ENCODE data around the gene LRRFIP2. TPM values are rescaled to one million over a fixed set of nuclear protein-coding genes. Genes with fewer than 3 reads are reported as not detected.

The LRRFIP2 gene
- total RNA-seq, 1 experiment from 2014 or later = 40.2 TPM

DNA sequence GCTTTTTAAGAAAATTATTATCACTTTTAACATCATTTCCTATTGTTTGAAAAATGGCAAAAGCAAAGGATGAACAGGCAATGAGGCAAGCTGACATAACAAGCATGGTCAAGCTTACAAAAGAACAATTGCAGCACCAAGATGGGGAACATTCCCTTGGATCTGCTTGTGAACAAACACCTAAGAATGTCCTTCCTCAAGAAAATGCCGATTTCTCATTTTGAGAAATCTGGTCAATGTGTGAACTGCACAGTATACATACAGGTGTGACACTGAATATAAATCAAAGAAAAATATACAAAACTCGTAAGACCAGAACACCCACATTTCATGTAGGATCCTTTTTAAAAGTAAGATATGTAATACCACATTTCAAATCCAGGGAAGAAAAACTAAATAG is 58.9 kb downstream of the LRRFIP2 start:
- Histone ChIP-seq H4K20me1 (ENCODE audit: insufficient read depth) (no peaks in the 10 kb centered on the region), H3K79me2 (ENCODE audit: low read depth) (no peaks in the 10 kb centered on the region), H3K27ac (peak overlapping the region; percentile 18; the same call in 1 of the 2 replicates), H3K4me3 (no peak overlapping the region), H2AFZ (no peak overlapping the region), H3K4me2 (no peak overlapping the region), H3K36me3 (ENCODE audit: low read depth) (no peaks in the 10 kb centered on the region), H3K4me1 (replicated peaks; ENCODE audit: insufficient read depth) (0 out of 2 replicates have a peak, but pooled peaks cover 7% of the 10 kb centered on the region), H3K9me3 (ENCODE audit: insufficient read depth, low read depth) (no peaks in the 10 kb centered on the region), H3K27me3 (ENCODE audit: insufficient read depth, low read depth) (no peaks in the 10 kb centered on the region), H3F3A (ENCODE audit: insufficient read depth, low read depth) (no peaks in the 10 kb centered on the region), H3K9me2 (ENCODE audit: insufficient read depth) (no peaks in the 10 kb centered on the region)
- TF ChIP-seq, protein P1, sequence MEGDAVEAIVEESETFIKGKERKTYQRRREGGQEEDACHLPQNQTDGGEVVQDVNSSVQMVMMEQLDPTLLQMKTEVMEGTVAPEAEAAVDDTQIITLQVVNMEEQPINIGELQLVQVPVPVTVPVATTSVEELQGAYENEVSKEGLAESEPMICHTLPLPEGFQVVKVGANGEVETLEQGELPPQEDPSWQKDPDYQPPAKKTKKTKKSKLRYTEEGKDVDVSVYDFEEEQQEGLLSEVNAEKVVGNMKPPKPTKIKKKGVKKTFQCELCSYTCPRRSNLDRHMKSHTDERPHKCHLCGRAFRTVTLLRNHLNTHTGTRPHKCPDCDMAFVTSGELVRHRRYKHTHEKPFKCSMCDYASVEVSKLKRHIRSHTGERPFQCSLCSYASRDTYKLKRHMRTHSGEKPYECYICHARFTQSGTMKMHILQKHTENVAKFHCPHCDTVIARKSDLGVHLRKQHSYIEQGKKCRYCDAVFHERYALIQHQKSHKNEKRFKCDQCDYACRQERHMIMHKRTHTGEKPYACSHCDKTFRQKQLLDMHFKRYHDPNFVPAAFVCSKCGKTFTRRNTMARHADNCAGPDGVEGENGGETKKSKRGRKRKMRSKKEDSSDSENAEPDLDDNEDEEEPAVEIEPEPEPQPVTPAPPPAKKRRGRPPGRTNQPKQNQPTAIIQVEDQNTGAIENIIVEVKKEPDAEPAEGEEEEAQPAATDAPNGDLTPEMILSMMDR (conservative IDR thresholded peaks at IDR 0.05) = no peak
- TF ChIP-seq EZH2 (IDR thresholded peaks at IDR 0.05; ENCODE audit: low read depth) = no peak
- CTCF ChIA-PET = no interaction called here
- intact Hi-C loops (cut with micrococcal nuclease; ENCODE audit: unreplicated experiment) = no loop called here
- BruUV-seq (replicated peaks) = no TSS peak
- DNase-seq = peak in 1 of 2 experiments; percentile 65
- POLR2A ChIA-PET (ENCODE audit: unreplicated experiment) = no interaction called here

DNA sequence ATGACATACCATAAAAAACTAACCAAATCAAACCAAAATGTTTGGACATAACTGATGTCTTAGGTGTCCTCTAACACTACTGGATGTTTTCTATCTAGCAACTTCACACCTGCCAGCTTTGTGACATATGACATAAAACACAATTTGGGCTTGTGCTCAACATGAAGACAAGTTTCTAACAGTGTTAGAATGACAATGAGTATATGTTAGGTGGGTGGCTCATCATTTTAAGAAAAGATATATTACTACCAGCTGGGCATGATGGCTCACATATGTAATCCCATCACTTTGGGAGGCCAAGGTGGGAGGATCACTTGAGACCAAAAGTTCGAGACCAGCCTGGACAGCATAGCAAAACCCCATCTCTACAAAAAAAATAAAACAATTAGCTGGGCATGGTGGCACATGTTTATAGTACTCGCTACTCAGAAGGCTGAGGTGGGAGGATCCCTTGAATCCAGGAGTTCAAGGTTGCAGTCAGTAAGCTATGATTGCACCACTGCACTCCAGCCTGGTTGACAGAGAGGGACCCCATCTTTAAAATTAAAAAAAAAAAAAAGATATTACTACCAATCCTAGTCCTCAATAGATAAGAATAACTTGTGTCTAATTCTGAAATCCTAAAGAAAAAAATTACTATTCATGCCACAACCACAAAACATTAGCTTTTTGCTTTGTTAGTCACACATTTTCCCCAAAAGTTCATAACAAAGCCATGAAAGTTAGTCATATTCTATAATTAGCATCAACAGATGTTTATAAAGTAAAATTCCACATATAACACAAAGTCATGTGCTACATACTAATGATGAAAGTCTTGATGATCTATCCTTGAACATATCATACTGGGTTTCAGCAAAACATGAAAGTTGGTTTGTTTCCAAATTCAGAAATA is 59.9 kb downstream of the LRRFIP2 start:
- H3K9me3 ChIP-seq (ENCODE audit: insufficient read depth, low read depth) = no peaks in the 10 kb centered on the region
- TF ChIP-seq, protein P1 (conservative IDR thresholded peaks at IDR 0.05) = no peak
- intact Hi-C loops (cut with micrococcal nuclease; ENCODE audit: unreplicated experiment) = no loop called here
- BruUV-seq (replicated peaks) = no TSS peak
- no peak for DNase-seq
- H3K36me3 ChIP-seq (ENCODE audit: low read depth) = no peaks in the 10 kb centered on the region
- ChIA-PET CTCF (no interaction called here), POLR2A (ENCODE audit: unreplicated experiment) (no interaction called here)
- H4K20me1 ChIP-seq (ENCODE audit: insufficient read depth) = no peaks in the 10 kb centered on the region
- no peaks in the 10 kb centered on the region for H3K79me2 ChIP-seq (ENCODE audit: low read depth)
- no peak overlapping the region for H3K4me2 ChIP-seq
- no peak overlapping the region for H2AFZ ChIP-seq
- H3K4me3 ChIP-seq = no peak overlapping the region
- no peaks in the 10 kb centered on the region for H3F3A ChIP-seq (ENCODE audit: insufficient read depth, low read depth)
- no peaks in the 10 kb centered on the region for H3K9me2 ChIP-seq (ENCODE audit: insufficient read depth)
- H3K27ac ChIP-seq = no peak overlapping the region
- H3K27me3 ChIP-seq (ENCODE audit: insufficient read depth, low read depth) = no peaks in the 10 kb centered on the region
- 0 out of 2 replicates have a peak, but pooled peaks cover 7% of the 10 kb centered on the region for H3K4me1 ChIP-seq (replicated peaks; ENCODE audit: insufficient read depth)

DNA sequence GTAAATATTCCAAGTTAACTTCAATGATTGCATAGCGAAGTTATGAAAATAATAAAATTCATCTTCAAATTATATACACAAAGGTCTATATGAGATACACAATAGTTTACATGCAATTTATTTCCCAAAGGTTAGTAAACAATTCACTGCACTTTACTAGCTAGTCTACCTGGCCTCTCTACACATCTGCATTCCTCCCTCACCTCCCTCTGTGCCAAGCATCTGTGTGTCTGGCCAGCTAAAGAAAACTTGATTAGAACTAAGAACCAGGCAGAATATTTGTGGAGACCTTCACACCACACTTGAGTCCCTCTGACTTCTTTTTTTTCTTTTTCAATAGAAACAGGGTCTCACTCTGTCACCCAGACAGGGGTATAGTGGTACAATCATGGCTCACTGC is 61.4 kb downstream of the LRRFIP2 start:
- Histone ChIP-seq H4K20me1 (ENCODE audit: insufficient read depth) (no peaks in the 10 kb centered on the region), H3K4me2 (no peak overlapping the region), H3K9me3 (ENCODE audit: insufficient read depth, low read depth) (no peaks in the 10 kb centered on the region), H2AFZ (no peak overlapping the region), H3K36me3 (ENCODE audit: low read depth) (no peaks in the 10 kb centered on the region), H3K27me3 (ENCODE audit: insufficient read depth, low read depth) (no peaks in the 10 kb centered on the region), H3F3A (ENCODE audit: insufficient read depth, low read depth) (no peaks in the 10 kb centered on the region), H3K4me3 (no peak overlapping the region), H3K9me2 (ENCODE audit: insufficient read depth) (no peaks in the 10 kb centered on the region), H3K4me1 (replicated peaks; ENCODE audit: insufficient read depth) (0 out of 2 replicates have a peak, but pooled peaks cover 7% of the 10 kb centered on the region), H3K79me2 (ENCODE audit: low read depth) (no peaks in the 10 kb centered on the region), H3K27ac (no peak overlapping the region)
- no peak for TF ChIP-seq EZH2 (IDR thresholded peaks at IDR 0.05; ENCODE audit: low read depth)
- BruUV-seq (replicated peaks) = no TSS peak
- intact Hi-C loops (cut with micrococcal nuclease; ENCODE audit: unreplicated experiment) = no loop called here
- ChIA-PET CTCF (no interaction called here), POLR2A (ENCODE audit: unreplicated experiment) (no interaction called here)
- no peak for DNase-seq

All from PC-9 (cell line).